Chondrocyte (in vitro differentiated cells): ENCODE data around the gene CADPS. TPM values are rescaled to one million over a fixed set of nuclear protein-coding genes. Genes with fewer than 3 reads are reported as not detected.

Experiments
- DNase-seq: peaks from one replicate; pipeline ENCODE4 v3.0.0; 2021; ENCODE audit warnings: mixed read lengths, low spot score
- H3K27ac Mint-ChIP-seq: one replicate; pipeline ENCODE4 v1.8.0; 2021; ENCODE audit warnings: mild to moderate bottlenecking, moderate library complexity, mixed read lengths; ENCODE audit not compliant: unreplicated experiment
- H3K27me3 Mint-ChIP-seq: 2 replicates; pipeline ENCODE4 v1.8.0; 2021; ENCODE audit warnings: low read depth, mixed read lengths
- H3K36me3 Mint-ChIP-seq: 2 replicates; pipeline ENCODE4 v1.8.0; 2021; ENCODE audit warnings: low read depth, mixed read lengths
- H3K4me1 Mint-ChIP-seq: 2 replicates; pipeline ENCODE4 v1.8.0; 2021; ENCODE audit warnings: low read depth, mild to moderate bottlenecking, mixed read lengths
- H3K4me3 Mint-ChIP-seq: one replicate; pipeline ENCODE4 v1.8.0; 2021; ENCODE audit warnings: mild to moderate bottlenecking, moderate library complexity, mixed read lengths; ENCODE audit not compliant: unreplicated experiment
- H3K9me3 Mint-ChIP-seq: 2 replicates; pipeline ENCODE4 v1.8.0; 2021; ENCODE audit warnings: low read depth, mixed read lengths
- CTCF ChIP-seq: fragments of 200-600 bp; sonication (generic); IDR thresholded peaks from 2 replicates; pipeline ENCODE4 v1.5.0; 2021; ENCODE audit warnings: antibody characterized with exemption, mild to moderate bottlenecking, moderate library complexity
- total RNA-seq: library from RNA; stranded (reverse); gene quantifications from 3 replicates; pipeline ENCODE4 v1.2.1, GENCODE V29; 2021

CADPS gene
- total RNA-seq, 1 donor from 2014 or later: not detected

GRCh38 chr3:62525281-62525680 lies 349.9 kb downstream of the CADPS start:
- no peaks in the 10 kb centered on the region for H3K9me3 Mint-ChIP-seq
- no peaks in the 10 kb centered on the region for H3K4me1 Mint-ChIP-seq
- H3K36me3 Mint-ChIP-seq: no peaks in the 10 kb centered on the region
- no peak for DNase-seq
- TF ChIP-seq CTCF: no peak
- peaks cover 38% of the 10 kb centered on the region for H3K27me3 Mint-ChIP-seq
- H3K27ac Mint-ChIP-seq: no peak overlapping the region
- no peak overlapping the region for H3K4me3 Mint-ChIP-seq

- Mint-ChIP-seq H3K27ac (no peak overlapping the region), H3K36me3 (no peaks in the 10 kb centered on the region), H3K4me3 (no peak overlapping the region), H3K27me3 (peaks cover 43% of the 10 kb centered on the region), H3K9me3 (no peaks in the 10 kb centered on the region), H3K4me1 (no peaks in the 10 kb centered on the region)
- DNase-seq: no peak
- TF ChIP-seq CTCF: no peak
Observed at GRCh38 chr3:62523672-62524071, 351.5 kb downstream of the CADPS start.

- no peaks in the 10 kb centered on the region for H3K4me1 Mint-ChIP-seq
- no peak for TF ChIP-seq CTCF
- H3K9me3 Mint-ChIP-seq: no peaks in the 10 kb centered on the region
- H3K36me3 Mint-ChIP-seq: no peaks in the 10 kb centered on the region
- DNase-seq: no peak
- H3K4me3 Mint-ChIP-seq: no peak overlapping the region
- peaks cover 49% of the 10 kb centered on the region for H3K27me3 Mint-ChIP-seq
- no peak overlapping the region for H3K27ac Mint-ChIP-seq
Observed at GRCh38 chr3:62521464-62522105, 353.6 kb downstream of the CADPS start.

- no peak for TF ChIP-seq CTCF
Observed at GRCh38 chr3:62503516-62503915, 371.7 kb downstream of the CADPS start.

GRCh38 chr3:62502315-62503300 lies 372.6 kb downstream of the CADPS start:
- no peaks in the 10 kb centered on the region for H3K4me1 Mint-ChIP-seq
- H3K27ac Mint-ChIP-seq: no peak overlapping the region
- no peak for TF ChIP-seq CTCF
- H3K9me3 Mint-ChIP-seq: no peaks in the 10 kb centered on the region
- DNase-seq: no peak
- peaks cover 15% of the 10 kb centered on the region for H3K27me3 Mint-ChIP-seq
- H3K4me3 Mint-ChIP-seq: no peak overlapping the region
- no peaks in the 10 kb centered on the region for H3K36me3 Mint-ChIP-seq

More at GRCh38 chr3:62503516-62503915, 371.7 kb downstream of the CADPS start:
- H3K27ac Mint-ChIP-seq: no peak overlapping the region
- no peak for DNase-seq
- H3K9me3 Mint-ChIP-seq: no peaks in the 10 kb centered on the region
- peaks cover 11% of the 10 kb centered on the region for H3K27me3 Mint-ChIP-seq
- no peaks in the 10 kb centered on the region for H3K4me1 Mint-ChIP-seq
- no peaks in the 10 kb centered on the region for H3K36me3 Mint-ChIP-seq
- H3K4me3 Mint-ChIP-seq: no peak overlapping the region
